ENCODE results near the gene UBAC1. TPM values are rescaled to one million over a fixed set of nuclear protein-coding genes. Genes with fewer than 3 reads are reported as not detected.

The UBAC1 gene
- total and polyA plus RNA-seq, 4 donors, result 16.2 to 115 (median 16.4) TPM

GRCh38 chr9:135923508-135923907 is 37.7 kb downstream of the UBAC1 start:
- Histone ChIP-seq H3K9me3 (ENCODE audit: control insufficient read depth in 4 of 4, low read length in 3 of 4) (peaks cover 4 to 9% (median 8%) of the 10 kb centered on the region in 4 donors), H3K36me3 (ENCODE audit: control insufficient read depth in 4 of 4, insufficient read depth in 3 of 4, low read depth in 1 of 4, low read length in 3 of 4) (peaks cover 0 to 4% (median 0%) of the 10 kb centered on the region in 4 donors), H3K4me1 (ENCODE audit: control insufficient read depth in 4 of 4, insufficient read depth in 4 of 4, low read length in 3 of 4) (no peaks in the 10 kb centered on the region), H3K4me3 (ENCODE audit: low read depth in 1 of 3, low read length in 3 of 3) (no peak overlapping the region), H3K27ac (ENCODE audit: low read depth in 1 of 2, low read length in 2 of 2) (no peak overlapping the region), H3K27me3 (ENCODE audit: control insufficient read depth in 4 of 4, insufficient read depth in 4 of 4, low read length in 3 of 4) (no peaks in the 10 kb centered on the region), H3K9ac (ENCODE audit: low read depth in 1 of 2, low read length in 2 of 2) (no peak overlapping the region)
- DNase-seq (ENCODE audit: low spot score), result no peak
- TF ChIP-seq NR2F2 (IDR thresholded peaks at IDR 0.05), result no peak
- TF ChIP-seq, protein P1, sequence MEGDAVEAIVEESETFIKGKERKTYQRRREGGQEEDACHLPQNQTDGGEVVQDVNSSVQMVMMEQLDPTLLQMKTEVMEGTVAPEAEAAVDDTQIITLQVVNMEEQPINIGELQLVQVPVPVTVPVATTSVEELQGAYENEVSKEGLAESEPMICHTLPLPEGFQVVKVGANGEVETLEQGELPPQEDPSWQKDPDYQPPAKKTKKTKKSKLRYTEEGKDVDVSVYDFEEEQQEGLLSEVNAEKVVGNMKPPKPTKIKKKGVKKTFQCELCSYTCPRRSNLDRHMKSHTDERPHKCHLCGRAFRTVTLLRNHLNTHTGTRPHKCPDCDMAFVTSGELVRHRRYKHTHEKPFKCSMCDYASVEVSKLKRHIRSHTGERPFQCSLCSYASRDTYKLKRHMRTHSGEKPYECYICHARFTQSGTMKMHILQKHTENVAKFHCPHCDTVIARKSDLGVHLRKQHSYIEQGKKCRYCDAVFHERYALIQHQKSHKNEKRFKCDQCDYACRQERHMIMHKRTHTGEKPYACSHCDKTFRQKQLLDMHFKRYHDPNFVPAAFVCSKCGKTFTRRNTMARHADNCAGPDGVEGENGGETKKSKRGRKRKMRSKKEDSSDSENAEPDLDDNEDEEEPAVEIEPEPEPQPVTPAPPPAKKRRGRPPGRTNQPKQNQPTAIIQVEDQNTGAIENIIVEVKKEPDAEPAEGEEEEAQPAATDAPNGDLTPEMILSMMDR (IDR thresholded peaks at IDR 0.05; ENCODE audit: low read depth, low read length, missing input control), result no peak
- no peak for TF ChIP-seq HNF4A (conservative IDR thresholded peaks at IDR 0.05)
- no peak for TF ChIP-seq YY1 (IDR thresholded peaks at IDR 0.05)
- TF ChIP-seq GABPA (IDR thresholded peaks at IDR 0.05 in 1 of 2, conservative IDR thresholded peaks at IDR 0.05 in 1 of 2), result no peak
- TF ChIP-seq FOXA1 (IDR thresholded peaks at IDR 0.05), result no peak
- TF ChIP-seq ZBTB33 (IDR thresholded peaks at IDR 0.05), result no peak
- TF ChIP-seq, protein P2, sequence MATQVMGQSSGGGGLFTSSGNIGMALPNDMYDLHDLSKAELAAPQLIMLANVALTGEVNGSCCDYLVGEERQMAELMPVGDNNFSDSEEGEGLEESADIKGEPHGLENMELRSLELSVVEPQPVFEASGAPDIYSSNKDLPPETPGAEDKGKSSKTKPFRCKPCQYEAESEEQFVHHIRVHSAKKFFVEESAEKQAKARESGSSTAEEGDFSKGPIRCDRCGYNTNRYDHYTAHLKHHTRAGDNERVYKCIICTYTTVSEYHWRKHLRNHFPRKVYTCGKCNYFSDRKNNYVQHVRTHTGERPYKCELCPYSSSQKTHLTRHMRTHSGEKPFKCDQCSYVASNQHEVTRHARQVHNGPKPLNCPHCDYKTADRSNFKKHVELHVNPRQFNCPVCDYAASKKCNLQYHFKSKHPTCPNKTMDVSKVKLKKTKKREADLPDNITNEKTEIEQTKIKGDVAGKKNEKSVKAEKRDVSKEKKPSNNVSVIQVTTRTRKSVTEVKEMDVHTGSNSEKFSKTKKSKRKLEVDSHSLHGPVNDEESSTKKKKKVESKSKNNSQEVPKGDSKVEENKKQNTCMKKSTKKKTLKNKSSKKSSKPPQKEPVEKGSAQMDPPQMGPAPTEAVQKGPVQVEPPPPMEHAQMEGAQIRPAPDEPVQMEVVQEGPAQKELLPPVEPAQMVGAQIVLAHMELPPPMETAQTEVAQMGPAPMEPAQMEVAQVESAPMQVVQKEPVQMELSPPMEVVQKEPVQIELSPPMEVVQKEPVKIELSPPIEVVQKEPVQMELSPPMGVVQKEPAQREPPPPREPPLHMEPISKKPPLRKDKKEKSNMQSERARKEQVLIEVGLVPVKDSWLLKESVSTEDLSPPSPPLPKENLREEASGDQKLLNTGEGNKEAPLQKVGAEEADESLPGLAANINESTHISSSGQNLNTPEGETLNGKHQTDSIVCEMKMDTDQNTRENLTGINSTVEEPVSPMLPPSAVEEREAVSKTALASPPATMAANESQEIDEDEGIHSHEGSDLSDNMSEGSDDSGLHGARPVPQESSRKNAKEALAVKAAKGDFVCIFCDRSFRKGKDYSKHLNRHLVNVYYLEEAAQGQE (IDR thresholded peaks at IDR 0.05), result no peak
- no peak for TF ChIP-seq FOXA2 (IDR thresholded peaks at IDR 0.05)
- TF ChIP-seq RAD21 (IDR thresholded peaks at IDR 0.05), result no peak
- TF ChIP-seq MAX (IDR thresholded peaks at IDR 0.05), result no peak
- no peak for TF ChIP-seq RXRA (IDR thresholded peaks at IDR 0.05)
- no peak for TF ChIP-seq HNF4G (IDR thresholded peaks at IDR 0.05)
- TF ChIP-seq EGR1 (IDR thresholded peaks at IDR 0.05; ENCODE audit: low read depth in 2 of 2), result no peak
- no peak for TF ChIP-seq JUND (IDR thresholded peaks at IDR 0.05)
- WGBS, result 97% methylated on average over 13 of the region's 13 CpGs

- 88% methylated on average over 14 of the region's 14 CpGs for WGBS
- Histone ChIP-seq H3K27ac (ENCODE audit: low read depth in 1 of 2, low read length in 2 of 2) (no peak overlapping the region), H3K9ac (ENCODE audit: low read depth in 1 of 2, low read length in 2 of 2) (no peak overlapping the region), H3K4me1 (ENCODE audit: control insufficient read depth in 4 of 4, insufficient read depth in 4 of 4, low read length in 3 of 4) (no peaks in the 10 kb centered on the region), H3K9me3 (ENCODE audit: control insufficient read depth in 4 of 4, low read length in 3 of 4) (peaks cover 9 to 13% (median 12%) of the 10 kb centered on the region in 4 donors), H3K4me3 (ENCODE audit: low read depth in 1 of 3, low read length in 3 of 3) (no peak overlapping the region), H3K36me3 (ENCODE audit: control insufficient read depth in 4 of 4, insufficient read depth in 3 of 4, low read depth in 1 of 4, low read length in 3 of 4) (peaks cover 0 to 4% (median under 1%) of the 10 kb centered on the region in 4 donors), H3K27me3 (ENCODE audit: control insufficient read depth in 4 of 4, insufficient read depth in 4 of 4, low read length in 3 of 4) (no peaks in the 10 kb centered on the region)
- TF ChIP-seq EGR1 (IDR thresholded peaks at IDR 0.05; ENCODE audit: low read depth in 2 of 2) (no peak), GABPA (IDR thresholded peaks at IDR 0.05 in 1 of 2, conservative IDR thresholded peaks at IDR 0.05 in 1 of 2) (no peak), ZBTB33 (IDR thresholded peaks at IDR 0.05) (no peak), RAD21 (IDR thresholded peaks at IDR 0.05) (no peak), MAX (IDR thresholded peaks at IDR 0.05) (no peak), YY1 (IDR thresholded peaks at IDR 0.05) (no peak), HNF4A (conservative IDR thresholded peaks at IDR 0.05) (no peak), TAF1 (conservative IDR thresholded peaks at IDR 0.05) (no peak)
- no peak for DNase-seq (ENCODE audit: low spot score)
Observed at GRCh38 chr9:135921749-135922310, 39.3 kb downstream of the UBAC1 start.

Measured in liver (tissue), 9 donors.